Liver (tissue), 9 donors: ENCODE measurements around the gene KANSL1. TPM values are rescaled to one million over a fixed set of nuclear protein-coding genes. Genes with fewer than 3 reads are reported as not detected.

Source experiments
- DNase-seq: peaks from one replicate; pipeline ENCODE4 v3.0.0-alpha.2; 2017; ENCODE audit warnings: low spot score
- H3K27ac ChIP-seq, 2 donors: one replicate each; pipeline ENCODE4 v1.7.0; 2013; ENCODE audit warnings: inconsistent platforms in 2 of 2, low read length in 2 of 2, control low read depth in 1 of 2, low read depth in 1 of 2, mild to moderate bottlenecking in 1 of 2
- H3K27me3 ChIP-seq, 4 donors: one replicate each; pipeline versions ENCODE4 v1.6.1 to v1.7.0; 2013; ENCODE audit warnings: low read length in 3 of 4, inconsistent platforms in 1 of 4, mild to moderate bottlenecking in 1 of 4, moderate library complexity in 1 of 4; ENCODE audit not compliant: control insufficient read depth in 4 of 4, insufficient read depth in 4 of 4
- H3K36me3 ChIP-seq, 4 donors: one replicate each; pipeline versions ENCODE4 v1.6.1 to v1.7.0; 2013; ENCODE audit warnings: low read length in 3 of 4, mild to moderate bottlenecking in 3 of 4, low read depth in 1 of 4, moderate library complexity in 1 of 4; ENCODE audit not compliant: control insufficient read depth in 4 of 4, insufficient read depth in 3 of 4
- H3K4me1 ChIP-seq, 4 donors: one replicate each; pipeline versions ENCODE4 v1.6.1 to v1.7.0; 2013; ENCODE audit warnings: low read length in 3 of 4, mild to moderate bottlenecking in 3 of 4, moderate library complexity in 1 of 4; ENCODE audit not compliant: control insufficient read depth in 4 of 4, insufficient read depth in 4 of 4
- H3K4me3 ChIP-seq, 3 donors: one replicate each; pipeline versions ENCODE4 v1.6.1 to v1.7.0; 2013; ENCODE audit warnings: low read length in 3 of 3, control low read depth in 1 of 3, low read depth in 1 of 3, mild to moderate bottlenecking in 1 of 3
- H3K9ac ChIP-seq, 2 donors: one replicate each; pipeline ENCODE4 v1.7.0; 2013; ENCODE audit warnings: low read length in 2 of 2, mild to moderate bottlenecking in 2 of 2, moderate library complexity in 2 of 2, control low read depth in 1 of 2, low read depth in 1 of 2
- H3K9me3 ChIP-seq, 4 donors: one replicate each; pipeline versions ENCODE4 v1.6.1 to v1.7.0; 2013; ENCODE audit warnings: low read length in 3 of 4; ENCODE audit not compliant: control insufficient read depth in 4 of 4
- EGR1 ChIP-seq, 2 donors: IDR thresholded peaks; 2 replicates each; pipeline ENCODE4 v1.6.1; 2016 to 2018; ENCODE audit warnings: antibody characterized with exemption in 2 of 2, low read depth in 2 of 2
- FOXA1 ChIP-seq: IDR thresholded peaks from 2 replicates; pipeline ENCODE4 v1.6.1; 2016; ENCODE audit warnings: antibody characterized with exemption
- FOXA2 ChIP-seq: IDR thresholded peaks from 2 replicates; pipeline ENCODE4 v1.6.1; 2016; ENCODE audit warnings: antibody characterized with exemption
- GABPA ChIP-seq, 2 donors: IDR thresholded peaks in 1 of 2; conservative IDR thresholded peaks in 1 of 2; 2 replicates each; pipeline ENCODE4 v1.6.1; 2016; ENCODE audit warnings: antibody characterized with exemption in 2 of 2, mild to moderate bottlenecking in 1 of 2, moderate library complexity in 1 of 2
- HNF4A ChIP-seq, 2 donors: conservative IDR thresholded peaks; 2 replicates each; pipeline ENCODE4 v1.6.1; 2016; ENCODE audit warnings: antibody characterized with exemption in 2 of 2, mild to moderate bottlenecking in 2 of 2
- JUND ChIP-seq, 2 donors: IDR thresholded peaks; 2 replicates each; pipeline ENCODE4 v1.6.1; 2016; ENCODE audit warnings: antibody characterized with exemption in 2 of 2
- NR2F2 ChIP-seq: IDR thresholded peaks from 2 replicates; pipeline ENCODE4 v1.6.1; 2016; ENCODE audit warnings: antibody characterized with exemption
- RAD21 ChIP-seq, 2 donors: IDR thresholded peaks; 2 replicates each; pipeline ENCODE4 v1.6.1; 2016; ENCODE audit warnings: antibody characterized with exemption in 2 of 2, mild to moderate bottlenecking in 2 of 2
- REST ChIP-seq: IDR thresholded peaks from 2 replicates; pipeline ENCODE4 v1.6.1; 2016; ENCODE audit warnings: antibody characterized with exemption, mild to moderate bottlenecking
- RXRA ChIP-seq, 2 donors: IDR thresholded peaks; 2 replicates each; pipeline ENCODE4 v1.6.1; 2017 to 2018; ENCODE audit warnings: antibody characterized with exemption in 2 of 2, mild to moderate bottlenecking in 1 of 2
- TAF1 ChIP-seq: conservative IDR thresholded peaks from 2 replicates; pipeline ENCODE4 v1.6.1; 2016; ENCODE audit warnings: antibody characterized with exemption, mild to moderate bottlenecking
- YY1 ChIP-seq: IDR thresholded peaks from 2 replicates; pipeline ENCODE4 v1.6.1; 2016; ENCODE audit warnings: antibody characterized with exemption, mild to moderate bottlenecking
- ZBTB33 ChIP-seq: IDR thresholded peaks from 2 replicates; pipeline ENCODE4 v1.6.1; 2016; ENCODE audit warnings: antibody characterized with exemption
- WGBS: extraction: QIAGEN DNeasy Blood & Tissue Kit; methylation state at CpG from one replicate; pipeline ENCODE4 v1.1.7; 2013; 5-methylcytosine and 5-hydroxymethylcytosine counted together
- polyA plus RNA-seq, 2 donors: library from polyadenylated mRNA; stranded (reverse) in 1 of 2; unstranded in 1 of 2; fragments of 200-250 nt in 1 of 2; fragments of >200 nt in 1 of 2; fragmentation: Nextera tagmentation in 1 of 2; extraction: Ambion mirVana in 1 of 2; gene quantifications; one replicate each; pipeline versions ENCODE4 v1.2.1 to v1.2.3, GENCODE V29; 2013 to 2015
- total RNA-seq, 2 donors: library from RNA; depleted of rRNA; stranded (reverse); fragments of >200 nt; gene quantifications; one replicate each; pipeline ENCODE4 v1.2.3, GENCODE V29; 2014
- TF ChIP-seq, protein P1 (sequence below): IDR thresholded peaks from 2 replicates; pipeline ENCODE4 v1.6.1; 2016; ENCODE audit warnings: antibody characterized with exemption
- TF ChIP-seq, protein P2 (sequence below): IDR thresholded peaks from 2 replicates; pipeline ENCODE4 v1.6.1; 2016; ENCODE audit warnings: antibody characterized with exemption
- TF ChIP-seq, protein P3 (sequence below): fragments of 150-350 bp; IDR thresholded peaks from 2 replicates; pipeline ENCODE4 v1.5.1; 2017; ENCODE audit warnings: improper control_type of control experiment, low read depth, low read length; ENCODE audit not compliant: missing input control
- donor health status: healthy.
- donor health status: healthy.
- donor health status: healthy.
- donor health status: healthy.
- donor health status: healthy.

KANSL1 gene
- total and polyA plus RNA-seq, 4 donors, result 5.5 to 86.3 (median 24.0) TPM

- peaks cover 0 to 9% (median 6%) of the 10 kb centered on the region in 4 donors for H3K4me1 ChIP-seq
- H3K4me3 ChIP-seq, result no peak overlapping the region
- DNase-seq, result no peak
- no peaks in the 10 kb centered on the region for H3K27me3 ChIP-seq
- WGBS, result 97% methylated on average over 2 of the region's 2 CpGs
- no peak overlapping the region for H3K27ac ChIP-seq
- H3K9me3 ChIP-seq, result no peaks in the 10 kb centered on the region
- no peak overlapping the region for H3K9ac ChIP-seq
- TF ChIP-seq RAD21 (IDR thresholded peaks at IDR 0.05) (no peak), REST (no peak), YY1 (no peak), ZBTB33 (no peak), FOXA1 (no peak), NR2F2 (no peak), HNF4A (conservative IDR thresholded peaks at IDR 0.05) (no peak), TAF1 (no peak), FOXA2 (no peak), RXRA (IDR thresholded peaks at IDR 0.05) (no peak), GABPA (IDR thresholded peaks at IDR 0.05 in 1 of 2, conservative IDR thresholded peaks at IDR 0.05 in 1 of 2) (no peak), JUND (IDR thresholded peaks at IDR 0.05) (no peak), EGR1 (IDR thresholded peaks at IDR 0.05; ENCODE audit: low read depth in 2 of 2) (no peak)
- TF ChIP-seq, protein P1, sequence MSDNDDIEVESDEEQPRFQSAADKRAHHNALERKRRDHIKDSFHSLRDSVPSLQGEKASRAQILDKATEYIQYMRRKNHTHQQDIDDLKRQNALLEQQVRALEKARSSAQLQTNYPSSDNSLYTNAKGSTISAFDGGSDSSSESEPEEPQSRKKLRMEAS, result no peak
- TF ChIP-seq, protein P2, sequence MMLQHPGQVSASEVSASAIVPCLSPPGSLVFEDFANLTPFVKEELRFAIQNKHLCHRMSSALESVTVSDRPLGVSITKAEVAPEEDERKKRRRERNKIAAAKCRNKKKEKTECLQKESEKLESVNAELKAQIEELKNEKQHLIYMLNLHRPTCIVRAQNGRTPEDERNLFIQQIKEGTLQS, result no peak
- TF ChIP-seq, protein P3, sequence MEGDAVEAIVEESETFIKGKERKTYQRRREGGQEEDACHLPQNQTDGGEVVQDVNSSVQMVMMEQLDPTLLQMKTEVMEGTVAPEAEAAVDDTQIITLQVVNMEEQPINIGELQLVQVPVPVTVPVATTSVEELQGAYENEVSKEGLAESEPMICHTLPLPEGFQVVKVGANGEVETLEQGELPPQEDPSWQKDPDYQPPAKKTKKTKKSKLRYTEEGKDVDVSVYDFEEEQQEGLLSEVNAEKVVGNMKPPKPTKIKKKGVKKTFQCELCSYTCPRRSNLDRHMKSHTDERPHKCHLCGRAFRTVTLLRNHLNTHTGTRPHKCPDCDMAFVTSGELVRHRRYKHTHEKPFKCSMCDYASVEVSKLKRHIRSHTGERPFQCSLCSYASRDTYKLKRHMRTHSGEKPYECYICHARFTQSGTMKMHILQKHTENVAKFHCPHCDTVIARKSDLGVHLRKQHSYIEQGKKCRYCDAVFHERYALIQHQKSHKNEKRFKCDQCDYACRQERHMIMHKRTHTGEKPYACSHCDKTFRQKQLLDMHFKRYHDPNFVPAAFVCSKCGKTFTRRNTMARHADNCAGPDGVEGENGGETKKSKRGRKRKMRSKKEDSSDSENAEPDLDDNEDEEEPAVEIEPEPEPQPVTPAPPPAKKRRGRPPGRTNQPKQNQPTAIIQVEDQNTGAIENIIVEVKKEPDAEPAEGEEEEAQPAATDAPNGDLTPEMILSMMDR, result no peak
- no peaks in the 10 kb centered on the region for H3K36me3 ChIP-seq
Observed at GRCh38 chr17:46195939-46196716, 2.9 kb upstream of the KANSL1 start.
